ENCODE measurements around the gene CSNK1G1. TPM values are rescaled to one million over a fixed set of nuclear protein-coding genes. Genes with fewer than 3 reads are reported as not detected.
A peak's percentile ranks its signal among the peaks of the same experiment; 100 is the strongest.
"Not testable (repeated sequence)": the region's sequence is repeated elsewhere in the genome, so short reads cannot be mapped to it uniquely, and the experiment has no call there.

CSNK1G1 gene
- total and polyA plus RNA-seq, 10 donors, result 2.0 to 27.1 (median 19.3) TPM

DNA sequence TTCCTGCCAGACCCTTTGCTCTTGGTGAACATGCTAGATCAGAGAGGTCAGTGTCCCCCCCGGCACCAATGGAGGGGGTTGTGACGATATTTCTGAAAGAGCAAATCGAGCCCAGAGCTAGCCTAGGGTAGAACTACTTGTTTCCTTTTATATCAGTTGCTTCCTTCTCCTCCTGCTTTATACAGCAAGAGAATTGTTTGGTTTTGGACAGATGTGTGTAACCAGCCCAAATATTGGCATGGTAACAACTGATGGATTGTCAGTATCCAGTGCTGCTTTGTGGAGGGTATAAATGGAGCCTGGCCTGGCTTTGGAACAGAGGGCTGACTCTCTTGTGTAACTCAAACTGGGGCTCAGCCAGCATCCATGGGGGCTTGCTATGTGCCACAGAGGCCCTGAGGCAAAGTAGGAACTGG is 233.0 kb downstream of the CSNK1G1 start:
- H3K4me1 ChIP-seq, result peaks cover 0 to 4% (median 0%) of the 10 kb centered on the region in 6 donors
- H3K27me3 ChIP-seq (replicated peaks in 1 of 7), result no peaks in the 10 kb centered on the region
- H3K36me3 ChIP-seq, result peaks cover 15 to 100% (median 95%) of the 10 kb centered on the region in 6 donors
- no peak for DNase-seq
- peak overlapping the region in 2 of 8 donors; percentile 3 to 19 for H3K27ac ChIP-seq
- H3K9me3 ChIP-seq, result no peaks in the 10 kb centered on the region
- WGBS, 5 donors, result 87 to 95% (median 91%) methylated on average over 3 of the region's 3 CpGs
- TF ChIP-seq POLR2AphosphoS5 (IDR thresholded peaks at IDR 0.05), result no peak
- TF ChIP-seq, protein P1, sequence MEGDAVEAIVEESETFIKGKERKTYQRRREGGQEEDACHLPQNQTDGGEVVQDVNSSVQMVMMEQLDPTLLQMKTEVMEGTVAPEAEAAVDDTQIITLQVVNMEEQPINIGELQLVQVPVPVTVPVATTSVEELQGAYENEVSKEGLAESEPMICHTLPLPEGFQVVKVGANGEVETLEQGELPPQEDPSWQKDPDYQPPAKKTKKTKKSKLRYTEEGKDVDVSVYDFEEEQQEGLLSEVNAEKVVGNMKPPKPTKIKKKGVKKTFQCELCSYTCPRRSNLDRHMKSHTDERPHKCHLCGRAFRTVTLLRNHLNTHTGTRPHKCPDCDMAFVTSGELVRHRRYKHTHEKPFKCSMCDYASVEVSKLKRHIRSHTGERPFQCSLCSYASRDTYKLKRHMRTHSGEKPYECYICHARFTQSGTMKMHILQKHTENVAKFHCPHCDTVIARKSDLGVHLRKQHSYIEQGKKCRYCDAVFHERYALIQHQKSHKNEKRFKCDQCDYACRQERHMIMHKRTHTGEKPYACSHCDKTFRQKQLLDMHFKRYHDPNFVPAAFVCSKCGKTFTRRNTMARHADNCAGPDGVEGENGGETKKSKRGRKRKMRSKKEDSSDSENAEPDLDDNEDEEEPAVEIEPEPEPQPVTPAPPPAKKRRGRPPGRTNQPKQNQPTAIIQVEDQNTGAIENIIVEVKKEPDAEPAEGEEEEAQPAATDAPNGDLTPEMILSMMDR (IDR thresholded peaks at IDR 0.05 in 8 of 11, conservative IDR thresholded peaks at IDR 0.05 in 3 of 11), result no peak
- no peak for TF ChIP-seq POLR2A (IDR thresholded peaks at IDR 0.05)
- intact Hi-C loops (cut with DNase I; ENCODE audit: low total_unique reads), result no loop called here
- H3K4me3 ChIP-seq, result no peak overlapping the region

DNA sequence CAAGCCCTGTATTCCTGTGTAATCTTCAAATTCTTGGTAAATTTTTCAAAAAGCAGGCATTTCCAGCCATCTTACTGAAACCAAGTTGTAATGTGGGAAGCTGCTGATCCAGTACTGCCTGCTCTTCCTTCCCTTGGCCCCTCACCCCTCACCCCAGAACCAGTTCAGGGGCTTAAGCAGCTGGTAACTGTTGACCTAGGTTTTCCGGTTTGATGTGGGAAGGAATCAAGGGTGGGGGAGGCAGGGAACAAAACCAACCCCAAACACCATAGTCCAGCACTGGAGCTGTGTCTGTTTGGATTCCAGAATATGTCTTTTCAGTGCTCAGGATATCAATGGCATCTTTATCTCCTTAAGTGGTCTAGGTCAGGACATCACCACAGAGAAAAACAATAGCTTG is 233.5 kb downstream of the CSNK1G1 start:
- DNase-seq, result no peak
- Histone ChIP-seq H3K4me1 (peaks cover 0 to 4% (median 0%) of the 10 kb centered on the region in 6 donors), H3K27ac (peak overlapping the region in 1 of 8 donors; percentile 19), H3K36me3 (peaks cover 12 to 100% (median 95%) of the 10 kb centered on the region in 6 donors), H3K27me3 (replicated peaks in 1 of 7) (no peaks in the 10 kb centered on the region), H3K9me3 (no peaks in the 10 kb centered on the region), H3K4me3 (no peak overlapping the region)
- TF ChIP-seq POLR2A (IDR thresholded peaks at IDR 0.05) (no peak), POLR2AphosphoS5 (IDR thresholded peaks at IDR 0.05) (no peak)
- TF ChIP-seq, protein P1 (IDR thresholded peaks at IDR 0.05 in 8 of 11, conservative IDR thresholded peaks at IDR 0.05 in 3 of 11), result no peak
- 73 to 90% (median 87%) methylated on average over 1 of the region's 1 CpG for WGBS, 5 donors
- intact Hi-C loops (cut with DNase I; ENCODE audit: low total_unique reads), result no loop called here

DNA sequence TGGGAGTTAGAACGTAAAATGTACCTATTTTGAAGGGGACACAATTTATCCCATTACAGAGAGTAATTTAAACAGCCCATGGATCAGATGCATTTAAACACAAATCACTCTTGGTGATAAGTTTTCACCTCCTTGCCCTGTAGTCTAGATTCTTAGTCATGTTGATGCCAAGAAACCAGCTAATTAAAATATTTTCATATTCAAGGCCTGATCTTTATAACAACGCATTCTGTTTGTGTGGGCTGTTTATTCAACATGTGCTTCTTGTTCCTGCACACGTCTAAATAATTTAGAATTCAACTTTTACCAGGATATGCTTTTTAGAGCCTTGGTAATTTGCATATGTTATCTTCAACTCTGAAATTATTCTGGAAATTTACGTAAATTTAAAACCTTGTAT is 234.4 kb downstream of the CSNK1G1 start:
- Histone ChIP-seq H3K27me3 (replicated peaks in 1 of 7) (no peaks in the 10 kb centered on the region), H3K36me3 (peaks cover 9 to 100% (median 94%) of the 10 kb centered on the region in 6 donors), H3K4me1 (peaks cover 0 to 4% (median 0%) of the 10 kb centered on the region in 6 donors), H3K9me3 (no peaks in the 10 kb centered on the region), H3K4me3 (no peak overlapping the region), H3K27ac (no peak overlapping the region)
- no peak for DNase-seq
- intact Hi-C loops (cut with DNase I; ENCODE audit: low total_unique reads), result no loop called here
- WGBS, 5 donors, result 78 to 93% (median 89%) methylated on average over 4 of the region's 4 CpGs
- TF ChIP-seq, protein P1 (IDR thresholded peaks at IDR 0.05 in 8 of 11, conservative IDR thresholded peaks at IDR 0.05 in 3 of 11), result no peak
- TF ChIP-seq POLR2AphosphoS5 (IDR thresholded peaks at IDR 0.05) (no peak), POLR2A (IDR thresholded peaks at IDR 0.05) (no peak)

DNA sequence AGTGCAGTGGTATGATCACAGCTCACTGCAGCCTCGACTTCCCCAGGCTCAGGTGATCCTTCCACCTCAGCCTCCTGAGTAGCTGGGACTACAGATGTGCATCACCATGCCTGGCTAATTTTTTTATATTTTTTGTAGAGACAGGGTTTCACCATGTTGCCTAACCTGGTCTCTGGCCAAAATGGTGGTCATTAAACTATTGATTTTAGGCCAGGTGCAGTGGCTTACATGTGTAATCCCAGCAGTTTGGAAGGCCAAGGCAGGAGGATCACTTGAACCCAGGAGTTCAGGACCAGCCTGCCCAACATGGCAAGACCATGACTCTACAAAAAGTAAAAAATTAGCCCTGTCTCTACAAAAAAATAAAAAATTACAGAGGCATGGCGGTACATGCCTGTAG is 235.7 kb downstream of the CSNK1G1 start:
- H3K9me3 ChIP-seq; H3K27me3 ChIP-seq (replicated peaks in 1 of 7); intact Hi-C loops (cut with DNase I; ENCODE audit: low total_unique reads); H3K4me3 ChIP-seq; DNase-seq; H3K27ac ChIP-seq: not testable (repeated sequence)
- H3K4me1 ChIP-seq, result peaks cover 0 to 14% (median 3%) of the 10 kb centered on the region in 6 donors
- 88 to 100% (median 98%) methylated on average over 2 of the region's 2 CpGs for WGBS, 5 donors
- peaks cover 9 to 100% (median 91%) of the 10 kb centered on the region in 6 donors for H3K36me3 ChIP-seq
